ENCODE results near the gene TUFT1.

TUFT1 gene

GRCh38 chr1:151504252-151504651, 35.9 kb upstream of the TUFT1 start:
- H3K9ac ChIP-seq (ENCODE audit: low read depth, low read length) = no peak overlapping the region
- no peaks in the 10 kb centered on the region for H3K9me3 ChIP-seq (ENCODE audit: insufficient read depth, low read depth, low read length)
- no peak overlapping the region for H3K4me3 ChIP-seq (ENCODE audit: low read length)
- H3K4me1 ChIP-seq (ENCODE audit: insufficient read depth, low read length) = no peaks in the 10 kb centered on the region
- H3K27ac ChIP-seq (ENCODE audit: low read length) = no peak overlapping the region
- H3K27me3 ChIP-seq (ENCODE audit: insufficient read depth, low read length) = no peaks in the 10 kb centered on the region; the same call in 1 of the 2 replicates
- H3K36me3 ChIP-seq (ENCODE audit: insufficient read depth, low read depth, low read length) = no peaks in the 10 kb centered on the region

- Histone ChIP-seq H3K4me3 (ENCODE audit: low read length) (no peak overlapping the region), H3K27ac (ENCODE audit: low read length) (no peak overlapping the region), H3K36me3 (ENCODE audit: insufficient read depth, low read depth, low read length) (no peaks in the 10 kb centered on the region), H3K4me1 (ENCODE audit: insufficient read depth, low read length) (no peaks in the 10 kb centered on the region; the same call in 1 of the 2 replicates), H3K27me3 (ENCODE audit: insufficient read depth, low read length) (no peaks in the 10 kb centered on the region), H3K9ac (ENCODE audit: low read depth, low read length) (no peak overlapping the region), H3K9me3 (ENCODE audit: insufficient read depth, low read depth, low read length) (no peaks in the 10 kb centered on the region)
Measured at GRCh38 chr1:151504759-151505158, 35.4 kb upstream of the TUFT1 start.

GRCh38 chr1:151508833-151509232, 31.3 kb upstream of the TUFT1 start:
- H3K9ac ChIP-seq (ENCODE audit: low read depth, low read length) = no peak overlapping the region
- H3K36me3 ChIP-seq (ENCODE audit: insufficient read depth, low read depth, low read length) = no peaks in the 10 kb centered on the region
- peaks cover 24% of the 10 kb centered on the region for H3K4me1 ChIP-seq (ENCODE audit: insufficient read depth, low read length)
- no peaks in the 10 kb centered on the region for H3K9me3 ChIP-seq (ENCODE audit: insufficient read depth, low read depth, low read length)
- H3K27me3 ChIP-seq (ENCODE audit: insufficient read depth, low read length) = peaks cover 12% of the 10 kb centered on the region; the same call in 1 of the 2 replicates
- no peak overlapping the region for H3K4me3 ChIP-seq (ENCODE audit: low read length)
- H3K27ac ChIP-seq (ENCODE audit: low read length) = no peak overlapping the region

DNA sequence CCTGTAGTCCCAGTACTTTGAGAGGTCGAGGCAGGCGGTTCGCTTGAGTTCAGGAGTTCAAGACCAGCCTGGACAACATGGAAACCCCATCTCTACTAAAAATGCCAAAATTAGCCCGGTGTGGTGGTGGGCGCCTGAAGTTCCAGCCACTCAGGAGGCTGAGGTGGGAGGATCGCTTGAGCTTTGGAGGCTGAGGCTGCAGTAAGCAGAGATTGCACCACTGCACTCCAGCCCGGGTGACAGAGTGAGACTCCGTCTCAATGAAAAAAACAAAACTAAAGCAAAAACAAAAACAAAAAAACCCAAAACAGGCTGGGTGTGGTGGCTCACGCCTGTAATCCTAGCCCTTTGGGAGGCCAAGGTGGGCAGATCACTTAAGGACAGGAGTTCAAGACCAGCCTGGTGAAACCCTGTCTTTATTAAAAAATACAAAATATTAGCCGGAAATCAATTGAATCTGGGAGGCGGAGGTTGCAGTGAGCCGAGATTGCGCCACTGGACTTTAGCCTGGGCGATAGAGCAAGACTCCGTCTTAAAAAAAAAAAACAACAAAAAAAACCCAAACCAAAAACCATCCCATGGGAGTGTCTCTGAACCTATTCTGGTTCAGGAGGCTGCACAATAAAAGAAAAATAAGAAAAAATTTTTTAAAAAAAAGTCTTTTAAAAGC, 30.6 kb upstream of the TUFT1 start:
- no peak overlapping the region; the same call in 1 of the 2 replicates for H3K9ac ChIP-seq (ENCODE audit: low read depth, low read length)
- no peaks in the 10 kb centered on the region for H3K36me3 ChIP-seq (ENCODE audit: insufficient read depth, low read depth, low read length)
- peaks cover 12% of the 10 kb centered on the region; the same call in 1 of the 2 replicates for H3K27me3 ChIP-seq (ENCODE audit: insufficient read depth, low read length)
- H3K27ac ChIP-seq (ENCODE audit: low read length) = no peak overlapping the region
- H3K4me1 ChIP-seq (ENCODE audit: insufficient read depth, low read length) = peaks cover 31% of the 10 kb centered on the region
- H3K9me3 ChIP-seq (ENCODE audit: insufficient read depth, low read depth, low read length) = no peaks in the 10 kb centered on the region
- H3K4me3 ChIP-seq (ENCODE audit: low read length) = peak overlapping the region; percentile 78; the same call in 1 of the 2 replicates

DNA sequence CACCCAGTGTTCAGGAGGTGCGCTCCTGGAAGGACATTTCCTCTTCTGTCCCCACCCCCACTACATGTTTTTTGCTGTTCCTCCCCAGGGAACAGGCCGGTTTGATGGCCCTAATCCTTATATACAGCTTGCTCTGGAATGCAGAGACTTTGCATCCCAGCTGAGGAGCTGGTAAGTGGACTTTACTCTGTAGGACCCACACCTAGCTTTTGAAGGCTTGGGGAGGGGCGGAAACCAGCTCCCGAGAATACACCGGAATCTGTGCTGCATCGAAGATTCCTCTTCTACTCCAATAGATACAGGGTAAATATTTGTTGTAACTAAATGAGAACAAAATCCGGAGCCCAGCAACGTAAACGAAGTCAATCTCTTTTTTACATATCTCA, 30.1 kb upstream of the TUFT1 start:
- H3K4me1 ChIP-seq (ENCODE audit: insufficient read depth, low read length) = peaks cover 32% of the 10 kb centered on the region
- peak overlapping the region; percentile 85; the same call in 1 of the 2 replicates for H3K9ac ChIP-seq (ENCODE audit: low read depth, low read length)
- no peaks in the 10 kb centered on the region for H3K36me3 ChIP-seq (ENCODE audit: insufficient read depth, low read depth, low read length)
- H3K9me3 ChIP-seq (ENCODE audit: insufficient read depth, low read depth, low read length) = no peaks in the 10 kb centered on the region
- peak overlapping the region; percentile 13 for H3K27ac ChIP-seq (ENCODE audit: low read length)
- peak overlapping the region; percentile 78 for H3K4me3 ChIP-seq (ENCODE audit: low read length)
- peaks cover 12% of the 10 kb centered on the region; the same call in 1 of the 2 replicates for H3K27me3 ChIP-seq (ENCODE audit: insufficient read depth, low read length)

- H3K4me3 ChIP-seq (ENCODE audit: low read length) = peak overlapping the region; percentile 78
- peaks cover 12% of the 10 kb centered on the region; the same call in 1 of the 2 replicates for H3K27me3 ChIP-seq (ENCODE audit: insufficient read depth, low read length)
- H3K9ac ChIP-seq (ENCODE audit: low read depth, low read length) = peak overlapping the region; percentile 85
- H3K9me3 ChIP-seq (ENCODE audit: insufficient read depth, low read depth, low read length) = no peaks in the 10 kb centered on the region
- peaks cover 32% of the 10 kb centered on the region for H3K4me1 ChIP-seq (ENCODE audit: insufficient read depth, low read length)
- peak overlapping the region; percentile 13 for H3K27ac ChIP-seq (ENCODE audit: low read length)
- H3K36me3 ChIP-seq (ENCODE audit: insufficient read depth, low read depth, low read length) = no peaks in the 10 kb centered on the region
Measured at GRCh38 chr1:151510614-151510956, 29.5 kb upstream of the TUFT1 start.

DNA sequence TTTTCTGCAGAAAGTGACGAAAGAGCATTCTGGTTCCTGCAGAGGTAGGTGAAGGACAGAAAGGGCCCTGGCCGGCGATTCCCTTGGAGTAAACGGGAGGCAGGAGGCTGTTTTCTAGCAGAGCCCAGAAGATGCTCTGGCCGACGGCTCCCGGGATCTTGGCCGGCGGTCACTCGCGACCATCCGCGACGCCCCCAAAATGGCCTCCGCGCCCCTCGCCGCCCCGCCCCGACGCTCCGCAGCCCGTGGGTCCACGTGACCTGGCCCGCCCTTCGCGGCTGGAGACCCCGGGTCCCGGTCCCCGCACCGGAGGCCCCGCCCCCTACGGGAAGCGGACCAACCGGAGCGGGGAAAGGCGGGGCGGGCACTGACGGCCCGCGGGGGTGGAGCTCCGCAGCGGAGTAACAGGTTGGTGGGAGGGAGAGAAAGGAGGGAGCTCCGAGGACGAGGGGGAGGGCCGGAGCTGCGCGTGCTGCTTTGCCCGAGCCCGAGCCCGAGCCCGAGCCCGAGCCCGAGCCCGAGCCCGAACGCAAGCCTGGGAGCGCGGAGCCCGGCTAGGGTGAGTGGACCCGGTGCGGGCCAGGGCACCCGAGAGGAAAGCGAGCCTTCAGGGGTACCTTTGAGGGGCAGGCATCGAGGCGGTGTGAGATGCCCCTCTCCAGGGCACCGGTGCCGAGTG, 29.0 kb upstream of the TUFT1 start, which contains the start of gene CGN:
TSS of gene CGN (plus strand) at position 431 of the 679 bp plus-strand sequence. CDS start 7,133 bp downstream, outside the sequence.
- H3K4me3 ChIP-seq (ENCODE audit: low read length) = peak within 1 kb of the TSS; percentile 82
- H3K4me1 ChIP-seq (ENCODE audit: insufficient read depth, low read length) = peaks cover 37% of the 10 kb centered on the region
- peak within 1 kb of the TSS; percentile 13 for H3K27ac ChIP-seq (ENCODE audit: low read length)
- H3K9ac ChIP-seq (ENCODE audit: low read depth, low read length) = peak within 1 kb of the TSS; percentile 87
- H3K9me3 ChIP-seq (ENCODE audit: insufficient read depth, low read depth, low read length) = no peaks in the 10 kb centered on the region
- H3K27me3 ChIP-seq (ENCODE audit: insufficient read depth, low read length) = peaks cover 12% of the 10 kb centered on the region; the same call in 1 of the 2 replicates
- no peaks in the 10 kb centered on the region for H3K36me3 ChIP-seq (ENCODE audit: insufficient read depth, low read depth, low read length)

DNA sequence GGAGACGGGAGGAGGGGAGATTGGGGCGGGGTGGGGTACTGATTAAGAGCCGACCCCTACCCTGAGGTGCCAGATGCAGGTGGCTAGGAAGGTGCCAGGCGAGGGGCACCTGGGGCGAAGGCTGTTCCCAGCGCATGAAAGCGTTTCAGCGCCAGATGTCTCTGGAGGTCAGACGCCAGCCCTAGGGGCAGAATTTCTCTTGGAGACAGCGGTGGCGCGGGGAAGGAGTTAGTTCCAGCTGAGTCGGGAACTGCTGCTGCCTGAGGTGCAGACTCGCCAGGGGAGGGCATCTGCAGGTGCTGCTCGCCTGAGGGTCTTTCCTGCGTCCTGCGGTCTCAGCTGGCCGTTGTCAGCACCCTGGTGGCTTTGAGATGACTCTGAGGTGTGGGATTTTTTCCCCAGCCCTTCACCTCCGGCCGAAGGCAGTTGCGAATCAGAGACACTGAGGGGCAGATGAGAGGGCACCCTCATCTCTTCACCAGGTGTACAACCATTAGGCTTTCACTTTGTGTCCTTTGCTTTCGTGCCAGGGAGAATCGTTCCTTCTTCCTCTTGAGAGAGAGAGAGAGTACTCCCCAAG, 28.4 kb upstream of the TUFT1 start:
- Histone ChIP-seq H3K27me3 (ENCODE audit: insufficient read depth, low read length) (peaks cover 12% of the 10 kb centered on the region; the same call in 1 of the 2 replicates), H3K4me3 (ENCODE audit: low read length) (peak overlapping the region; percentile 82), H3K27ac (ENCODE audit: low read length) (no peak overlapping the region), H3K36me3 (ENCODE audit: insufficient read depth, low read depth, low read length) (no peaks in the 10 kb centered on the region), H3K9me3 (ENCODE audit: insufficient read depth, low read depth, low read length) (no peaks in the 10 kb centered on the region), H3K4me1 (ENCODE audit: insufficient read depth, low read length) (peaks cover 39% of the 10 kb centered on the region), H3K9ac (ENCODE audit: low read depth, low read length) (peak overlapping the region; percentile 87; the same call in 1 of the 2 replicates)

DNA sequence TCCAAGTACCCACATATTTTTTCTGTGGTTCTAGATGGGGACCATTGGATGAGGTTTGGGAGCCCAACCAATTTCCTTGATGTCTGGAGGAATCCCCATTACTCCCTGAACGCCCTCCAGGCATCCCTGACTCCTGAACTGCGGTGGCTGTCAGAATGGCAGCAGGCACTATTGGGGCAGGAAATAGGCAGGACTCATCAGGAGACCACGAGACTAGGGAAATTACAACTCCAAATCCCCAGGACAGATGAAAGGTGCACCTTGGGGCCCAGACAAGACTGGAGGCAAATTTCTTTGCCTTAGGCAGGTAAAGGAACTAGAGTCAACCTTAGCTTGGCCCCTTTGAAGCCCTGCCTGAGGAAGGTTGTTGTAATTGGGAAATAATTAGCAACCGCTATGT, 27.8 kb upstream of the TUFT1 start:
- H3K27me3 ChIP-seq (ENCODE audit: insufficient read depth, low read length) = peaks cover 12% of the 10 kb centered on the region; the same call in 1 of the 2 replicates
- H3K9me3 ChIP-seq (ENCODE audit: insufficient read depth, low read depth, low read length) = no peaks in the 10 kb centered on the region
- no peaks in the 10 kb centered on the region for H3K36me3 ChIP-seq (ENCODE audit: insufficient read depth, low read depth, low read length)
- H3K27ac ChIP-seq (ENCODE audit: low read length) = peak overlapping the region; percentile 35
- peak overlapping the region; percentile 82 for H3K4me3 ChIP-seq (ENCODE audit: low read length)
- peak overlapping the region; percentile 87; the same call in 1 of the 2 replicates for H3K9ac ChIP-seq (ENCODE audit: low read depth, low read length)
- peaks cover 39% of the 10 kb centered on the region for H3K4me1 ChIP-seq (ENCODE audit: insufficient read depth, low read length)

- H3K4me1 ChIP-seq (ENCODE audit: insufficient read depth, low read length) = peaks cover 39% of the 10 kb centered on the region
- H3K9ac ChIP-seq (ENCODE audit: low read depth, low read length) = peak overlapping the region; percentile 87
- H3K27me3 ChIP-seq (ENCODE audit: insufficient read depth, low read length) = peaks cover 12% of the 10 kb centered on the region; the same call in 1 of the 2 replicates
- no peaks in the 10 kb centered on the region for H3K36me3 ChIP-seq (ENCODE audit: insufficient read depth, low read depth, low read length)
- no peaks in the 10 kb centered on the region for H3K9me3 ChIP-seq (ENCODE audit: insufficient read depth, low read depth, low read length)
- peak overlapping the region; percentile 35 for H3K27ac ChIP-seq (ENCODE audit: low read length)
- H3K4me3 ChIP-seq (ENCODE audit: low read length) = peak overlapping the region; percentile 82
Measured at GRCh38 chr1:151512801-151513625, 27.1 kb upstream of the TUFT1 start.

GRCh38 chr1:151513626-151514121, 26.4 kb upstream of the TUFT1 start:
- Histone ChIP-seq H3K27ac (ENCODE audit: low read length) (peak overlapping the region; percentile 35), H3K4me3 (ENCODE audit: low read length) (peak overlapping the region; percentile 82), H3K9me3 (ENCODE audit: insufficient read depth, low read depth, low read length) (no peaks in the 10 kb centered on the region), H3K36me3 (ENCODE audit: insufficient read depth, low read depth, low read length) (peaks cover 5% of the 10 kb centered on the region), H3K4me1 (ENCODE audit: insufficient read depth, low read length) (peaks cover 39% of the 10 kb centered on the region), H3K27me3 (ENCODE audit: insufficient read depth, low read length) (peaks cover 12% of the 10 kb centered on the region; the same call in 1 of the 2 replicates), H3K9ac (ENCODE audit: low read depth, low read length) (peak overlapping the region; percentile 87; the same call in 1 of the 2 replicates)
